ENCODE data around the gene SIGLEC15.

DNA sequence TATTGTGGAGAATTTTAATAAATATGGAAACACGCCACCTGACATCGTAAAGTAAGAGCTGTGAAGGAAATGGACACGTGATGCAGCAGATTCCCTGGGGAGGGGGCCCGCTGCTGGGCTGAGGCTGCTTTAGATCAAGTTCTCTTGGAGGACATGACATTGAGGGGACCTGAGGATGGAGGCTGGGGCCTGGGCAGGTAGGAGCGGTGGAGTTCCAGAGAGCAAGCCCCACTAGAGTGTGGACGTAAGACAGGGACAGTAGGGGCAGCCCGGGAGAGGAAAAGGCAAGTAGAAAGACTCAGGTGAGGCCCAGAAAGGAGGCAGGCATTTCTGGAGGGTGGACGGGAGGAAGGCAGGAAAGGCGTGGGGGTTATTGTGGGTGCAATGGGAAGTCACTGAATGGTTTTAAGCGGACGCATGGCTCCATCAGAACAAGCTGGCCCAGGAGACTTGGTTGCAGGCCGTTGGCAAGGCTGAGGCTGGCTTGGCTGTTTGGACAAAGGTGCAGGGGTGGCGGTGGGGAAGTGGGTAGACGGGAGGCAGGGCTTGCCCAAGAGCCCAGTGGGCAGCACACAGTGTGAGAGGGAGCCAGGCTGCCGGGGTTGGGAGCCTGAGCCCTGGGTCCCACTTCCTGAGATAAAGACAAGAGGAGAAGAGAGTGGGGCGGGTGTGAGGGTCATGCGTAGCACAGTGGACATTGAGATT, 15.7 kb downstream of the SIGLEC15 start:
- TF ChIP-seq, protein P1, sequence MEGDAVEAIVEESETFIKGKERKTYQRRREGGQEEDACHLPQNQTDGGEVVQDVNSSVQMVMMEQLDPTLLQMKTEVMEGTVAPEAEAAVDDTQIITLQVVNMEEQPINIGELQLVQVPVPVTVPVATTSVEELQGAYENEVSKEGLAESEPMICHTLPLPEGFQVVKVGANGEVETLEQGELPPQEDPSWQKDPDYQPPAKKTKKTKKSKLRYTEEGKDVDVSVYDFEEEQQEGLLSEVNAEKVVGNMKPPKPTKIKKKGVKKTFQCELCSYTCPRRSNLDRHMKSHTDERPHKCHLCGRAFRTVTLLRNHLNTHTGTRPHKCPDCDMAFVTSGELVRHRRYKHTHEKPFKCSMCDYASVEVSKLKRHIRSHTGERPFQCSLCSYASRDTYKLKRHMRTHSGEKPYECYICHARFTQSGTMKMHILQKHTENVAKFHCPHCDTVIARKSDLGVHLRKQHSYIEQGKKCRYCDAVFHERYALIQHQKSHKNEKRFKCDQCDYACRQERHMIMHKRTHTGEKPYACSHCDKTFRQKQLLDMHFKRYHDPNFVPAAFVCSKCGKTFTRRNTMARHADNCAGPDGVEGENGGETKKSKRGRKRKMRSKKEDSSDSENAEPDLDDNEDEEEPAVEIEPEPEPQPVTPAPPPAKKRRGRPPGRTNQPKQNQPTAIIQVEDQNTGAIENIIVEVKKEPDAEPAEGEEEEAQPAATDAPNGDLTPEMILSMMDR (IDR thresholded peaks at IDR 0.05) = no peak
- TF ChIP-seq POLR2A (IDR thresholded peaks at IDR 0.05; ENCODE audit: low read length) = no peak
- TF ChIP-seq NFE2L2 (conservative IDR thresholded peaks at IDR 0.05; ENCODE audit: low read length) = no peak
- TF ChIP-seq, protein P2, sequence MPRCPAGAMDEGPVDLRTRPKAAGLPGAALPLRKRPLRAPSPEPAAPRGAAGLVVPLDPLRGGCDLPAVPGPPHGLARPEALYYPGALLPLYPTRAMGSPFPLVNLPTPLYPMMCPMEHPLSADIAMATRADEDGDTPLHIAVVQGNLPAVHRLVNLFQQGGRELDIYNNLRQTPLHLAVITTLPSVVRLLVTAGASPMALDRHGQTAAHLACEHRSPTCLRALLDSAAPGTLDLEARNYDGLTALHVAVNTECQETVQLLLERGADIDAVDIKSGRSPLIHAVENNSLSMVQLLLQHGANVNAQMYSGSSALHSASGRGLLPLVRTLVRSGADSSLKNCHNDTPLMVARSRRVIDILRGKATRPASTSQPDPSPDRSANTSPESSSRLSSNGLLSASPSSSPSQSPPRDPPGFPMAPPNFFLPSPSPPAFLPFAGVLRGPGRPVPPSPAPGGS (IDR thresholded peaks at IDR 0.05) = no peak
- TF ChIP-seq RFX5 (IDR thresholded peaks at IDR 0.05) = no peak
- TF ChIP-seq, protein P3, sequence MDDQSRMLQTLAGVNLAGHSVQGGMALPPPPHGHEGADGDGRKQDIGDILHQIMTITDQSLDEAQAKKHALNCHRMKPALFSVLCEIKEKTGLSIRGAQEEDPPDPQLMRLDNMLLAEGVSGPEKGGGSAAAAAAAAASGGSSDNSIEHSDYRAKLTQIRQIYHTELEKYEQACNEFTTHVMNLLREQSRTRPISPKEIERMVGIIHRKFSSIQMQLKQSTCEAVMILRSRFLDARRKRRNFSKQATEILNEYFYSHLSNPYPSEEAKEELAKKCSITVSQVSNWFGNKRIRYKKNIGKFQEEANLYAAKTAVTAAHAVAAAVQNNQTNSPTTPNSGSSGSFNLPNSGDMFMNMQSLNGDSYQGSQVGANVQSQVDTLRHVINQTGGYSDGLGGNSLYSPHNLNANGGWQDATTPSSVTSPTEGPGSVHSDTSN (IDR thresholded peaks at IDR 0.05) = no peak
- no peak for TF ChIP-seq EP300 (IDR thresholded peaks at IDR 0.05)
- no peak for TF ChIP-seq MYC (IDR thresholded peaks at IDR 0.05; ENCODE audit: borderline replicate concordance, low read length)
